AG04449 (cell line): ENCODE measurements around the gene NTN3.
A peak's percentile ranks its signal among the peaks of the same experiment; 100 is the strongest.

Source experiments
- CTCF ChIA-PET: fragments of 350-600 bp; formaldehyde crosslinking; extraction: SDS; loops from one replicate; lab custom pipeline; 2021; ENCODE audit warnings: antibody characterized with exemption; lab: Yijun Ruan, JAX
- POLR2A ChIA-PET: fragments of 400-600, 350-600 bp; formaldehyde crosslinking; extraction: SDS; loops from one replicate; lab custom pipeline; 2020; ENCODE audit warnings: antibody characterized with exemption, inconsistent platforms; lab: Yijun Ruan, JAX
- DNase-seq: peaks from one replicate; pipeline ENCODE4 v3.0.0-alpha.2; 2010; ENCODE audit warnings: low read depth, low spot score
- H3K4me3 ChIP-seq: 2 replicates; pipeline ENCODE4 v1.5.1; 2011; ENCODE audit warnings: low read depth, mild to moderate bottlenecking, control low read depth, low read length
- CTCF ChIP-seq: IDR thresholded peaks from one replicate; pipeline ENCODE4 v1.5.1; 2011; ENCODE audit warnings: mild to moderate bottlenecking, moderate library complexity, low read length, control low read depth, inconsistent platforms; ENCODE audit not compliant: insufficient read depth; ENCODE audit errors: missing control alignments

NTN3 gene

GRCh38 chr16:2482708-2483534 is 11.8 kb downstream of the NTN3 start:
- peak overlapping the region; percentile 49 for H3K4me3 ChIP-seq
- POLR2A ChIA-PET = interaction anchor here (0.8 to 1.6 kb wide), 4 partner anchors 8 to 231 kb away, joined by 3 to 7 read pairs (median 5); partner anchors contain the start of genes ECI1, TBC1D24 and TEDC2
- no peak for DNase-seq
- TF ChIP-seq CTCF = no peak
- CTCF ChIA-PET = interaction anchor here (0.9 to 5.1 kb wide), 8 partner anchors 9 to 53 kb away, joined by 3 to 41 read pairs (median 4); partner anchors contain the start of genes ATP6V0C, CCNF and TEDC2

DNA sequence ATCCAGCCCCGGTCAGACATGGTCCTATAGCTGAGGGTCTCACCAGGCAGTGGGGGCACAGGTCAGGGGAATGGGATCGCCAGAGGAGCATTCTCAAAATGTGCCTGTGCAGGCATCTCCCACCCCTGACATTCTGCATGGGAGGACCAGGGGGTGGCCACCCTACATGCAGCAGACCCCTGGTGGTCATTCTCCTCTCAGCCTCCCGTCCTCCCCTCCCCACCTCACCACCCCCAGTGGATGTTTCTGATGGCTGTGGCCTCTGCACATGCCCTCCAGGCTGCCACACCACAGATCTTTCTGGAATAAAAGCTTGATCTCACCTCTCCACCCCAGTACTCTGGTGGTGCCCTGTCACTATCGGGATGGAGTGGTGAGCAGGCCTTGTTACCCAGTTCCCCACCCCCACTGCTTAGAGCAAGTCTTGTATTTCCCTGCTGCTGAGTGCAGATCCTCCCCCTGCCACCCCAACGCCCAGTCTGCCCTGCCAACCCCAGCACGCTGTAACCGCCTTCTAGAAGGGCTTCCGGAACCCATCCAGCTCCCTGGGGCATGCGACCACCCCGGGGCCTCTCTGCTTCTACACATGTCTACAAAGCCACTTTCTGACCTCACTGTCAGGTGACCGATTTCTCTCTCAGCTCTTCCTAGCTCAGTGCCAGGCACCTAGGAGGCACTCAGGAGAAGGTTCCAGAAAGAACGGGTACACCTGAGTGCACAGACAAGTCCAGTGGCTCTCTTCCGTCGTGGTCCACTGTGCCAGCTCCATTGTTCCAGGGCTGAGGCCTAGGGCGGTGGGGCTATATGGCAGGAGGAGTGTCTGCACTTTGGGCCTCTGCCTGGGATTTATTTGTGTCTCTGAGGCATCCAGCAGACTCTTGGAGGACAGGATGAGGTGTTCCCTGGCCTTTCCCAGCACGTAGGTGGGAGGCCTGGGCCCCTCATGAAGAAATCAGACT is 13.1 kb downstream of the NTN3 start:
- H3K4me3 ChIP-seq = no peak overlapping the region
- CTCF ChIA-PET = interaction anchor here (1.2 to 5.1 kb wide), 5 partner anchors 10 to 26 kb away, joined by 3 to 41 read pairs (median 5); partner anchors contain the start of gene TBC1D24
- no peak for DNase-seq
- no peak for TF ChIP-seq CTCF
- POLR2A ChIA-PET = interaction anchor here (1.6 kb wide), 1 partner anchor 9 kb away, joined by 6 read pairs; the partner anchor contains the start of gene TBC1D24

- CTCF ChIA-PET = interaction anchor here (1.3 to 5.1 kb wide), 3 partner anchors 11 to 25 kb away, joined by 3 to 41 read pairs (median 7); partner anchors contain the start of gene TBC1D24
- POLR2A ChIA-PET = no interaction called here
Measured at GRCh38 chr16:2484898-2485508, 13.9 kb downstream of the NTN3 start.

GRCh38 chr16:2485811-2486507 is 14.9 kb downstream of the NTN3 start:
- no peak overlapping the region for H3K4me3 ChIP-seq
- ChIA-PET CTCF (interaction anchor here (0.9 to 5.1 kb wide), 4 partner anchors 12 to 146 kb away, joined by 3 to 41 read pairs (median 5); partner anchors contain the start of genes ABCA3 and TBC1D24), POLR2A (no interaction called here)
- TF ChIP-seq CTCF = no peak
- DNase-seq = no peak

More at GRCh38 chr16:2484898-2485508, 13.9 kb downstream of the NTN3 start:
- H3K4me3 ChIP-seq = no peak overlapping the region
- no peak for DNase-seq
- no peak for TF ChIP-seq CTCF

DNA sequence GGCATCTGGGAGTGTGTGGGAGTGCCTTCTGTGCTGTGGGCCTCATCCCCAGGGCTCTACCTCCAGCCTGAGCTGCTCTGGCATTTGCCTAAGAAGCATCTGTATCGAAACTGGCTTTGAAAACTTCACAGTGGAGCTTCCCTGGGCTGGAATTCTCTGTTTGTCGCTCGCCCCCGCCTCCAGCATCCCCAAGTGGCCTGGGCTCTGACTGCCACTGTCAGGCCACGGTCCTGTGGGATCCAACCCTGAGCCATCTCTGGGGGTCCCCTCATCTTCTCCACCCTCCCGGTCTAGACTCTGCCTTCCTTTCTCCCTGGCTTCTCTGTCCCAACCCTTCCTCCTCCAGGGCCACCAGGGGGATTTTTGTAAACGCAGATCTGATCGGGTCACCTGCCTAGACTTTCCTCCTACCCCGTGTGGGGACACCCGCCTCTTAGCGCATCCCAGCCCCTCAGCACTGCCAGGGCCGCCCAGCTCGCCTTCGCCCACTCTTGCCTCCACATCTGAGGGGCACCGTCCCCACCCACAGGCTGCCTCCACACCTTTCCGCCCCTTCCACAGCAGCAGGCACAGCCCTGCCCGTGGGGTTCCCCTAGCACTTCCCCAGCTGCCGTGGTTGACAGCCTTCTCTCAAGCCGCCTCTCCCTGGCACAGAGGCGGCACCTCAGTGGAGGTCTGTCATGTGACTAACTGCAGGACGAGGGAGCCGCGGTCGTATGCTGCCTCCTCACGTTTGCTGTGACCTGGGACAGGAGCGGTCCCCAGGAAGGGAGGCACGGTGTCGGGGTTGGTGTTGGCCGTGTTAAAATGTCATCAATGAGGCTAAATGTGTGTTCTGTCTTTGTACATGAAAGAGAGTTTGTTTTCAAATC is 15.8 kb downstream of the NTN3 start:
- DNase-seq = no peak
- peak; percentile 6 for TF ChIP-seq CTCF
- no peak overlapping the region for H3K4me3 ChIP-seq
- POLR2A ChIA-PET = no interaction called here
- CTCF ChIA-PET = interaction anchor here (5.1 kb wide), 1 partner anchor 14 kb away, joined by 41 read pairs; no protein-coding TSS in a partner anchor
